Epithelial cell of esophagus (primary cell): ENCODE results near the gene PLCG2.
"Not testable (repeated sequence)": the region's sequence is repeated elsewhere in the genome, so short reads cannot be mapped to it uniquely, and the experiment has no call there.

ENCODE experiments used
- DNase-seq: peaks from one replicate; pipeline ENCODE4 v3.0.0; 2010; ENCODE audit warnings: low read depth
- H3K4me3 ChIP-seq: 2 replicates; pipeline ENCODE4 v1.5.1; 2011; ENCODE audit warnings: mild to moderate bottlenecking, low read length, control low read depth
- CTCF ChIP-seq: IDR thresholded peaks from 2 replicates; pipeline ENCODE4 v1.5.1; 2011; ENCODE audit warnings: low read depth, mild to moderate bottlenecking, low read length, control low read depth, inconsistent platforms; ENCODE audit not compliant: insufficient read depth; ENCODE audit errors: missing control alignments

The PLCG2 gene

GRCh38 chr16:81932668-81933067, 153.6 kb downstream of the PLCG2 start:
- H3K4me3 ChIP-seq, result no peak overlapping the region
- DNase-seq, result no peak
- TF ChIP-seq CTCF, result peak; percentile 40

- DNase-seq, result no peak
- H3K4me3 ChIP-seq, result no peak overlapping the region
- TF ChIP-seq CTCF, result no peak
These were observed 154.3 kb downstream of the PLCG2 start for GRCh38 chr16:81933361-81933760.

GRCh38 chr16:81934711-81935110, 155.6 kb downstream of the PLCG2 start:
- H3K4me3 ChIP-seq, DNase-seq: not testable (repeated sequence)

GRCh38 chr16:81936209-81937000, 157.3 kb downstream of the PLCG2 start:
- no peak for TF ChIP-seq CTCF
- DNase-seq, result no peak
- no peak overlapping the region for H3K4me3 ChIP-seq

GRCh38 chr16:81937305-81938038, 158.4 kb downstream of the PLCG2 start:
- TF ChIP-seq CTCF, result no peak
- H3K4me3 ChIP-seq, result no peak overlapping the region
- peak; percentile 81 for DNase-seq

GRCh38 chr16:81938326-81939163, 159.5 kb downstream of the PLCG2 start:
- H3K4me3 ChIP-seq, result no peak overlapping the region
- TF ChIP-seq CTCF, result no peak
- DNase-seq, result peak; percentile 67
